ENCODE data around the gene UBN1. TPM values are rescaled to one million over a fixed set of nuclear protein-coding genes. Genes with fewer than 3 reads are reported as not detected.
"Not testable (repeated sequence)": the region's sequence is repeated elsewhere in the genome, so short reads cannot be mapped to it uniquely, and the experiment has no call there.

Gene UBN1
- polyA plus RNA-seq, 4 donors: 30.0 to 45.2 (median 34.5) TPM

- no peak for DNase-seq (ENCODE audit: low read depth in 4 of 4, low spot score in 2 of 4)
These were observed 36.2 kb downstream of the UBN1 start for GRCh38 chr16:4883501-4883900.

GRCh38 chr16:4884209-4884608 lies 36.9 kb downstream of the UBN1 start:
- DNase-seq (ENCODE audit: low read depth in 4 of 4, low spot score in 2 of 4): no peak

- DNase-seq (ENCODE audit: low read depth in 4 of 4, low spot score in 2 of 4): no peak
These were observed 37.9 kb downstream of the UBN1 start for GRCh38 chr16:4884972-4885874.

GRCh38 chr16:4886151-4886550 lies 38.9 kb downstream of the UBN1 start:
- no peak for DNase-seq (ENCODE audit: low read depth in 4 of 4, low spot score in 2 of 4)

- DNase-seq (ENCODE audit: low read depth in 4 of 4, low spot score in 2 of 4): no peak
These were observed 41.3 kb downstream of the UBN1 start for GRCh38 chr16:4888428-4889135.

- no peak for DNase-seq (ENCODE audit: low read depth in 4 of 4, low spot score in 2 of 4)
These were observed 42.7 kb downstream of the UBN1 start for GRCh38 chr16:4890026-4890425.

- no peak for DNase-seq (ENCODE audit: low read depth in 4 of 4, low spot score in 2 of 4)
These were observed 43.4 kb downstream of the UBN1 start for GRCh38 chr16:4890686-4891085.

GRCh38 chr16:4891097-4891885 lies 44.0 kb downstream of the UBN1 start:
- no peak for DNase-seq (ENCODE audit: low read depth in 4 of 4, low spot score in 2 of 4)

- DNase-seq (ENCODE audit: low read depth in 4 of 4, low spot score in 2 of 4): no peak
These were observed 44.6 kb downstream of the UBN1 start for GRCh38 chr16:4891886-4892216.

GRCh38 chr16:4892361-4893102 lies 45.3 kb downstream of the UBN1 start:
- no peak for DNase-seq (ENCODE audit: low read depth in 4 of 4, low spot score in 2 of 4)

- no peak for DNase-seq (ENCODE audit: low read depth in 4 of 4, low spot score in 2 of 4)
These were observed 46.0 kb downstream of the UBN1 start for GRCh38 chr16:4893103-4893862.

GRCh38 chr16:4894276-4895150 lies 47.2 kb downstream of the UBN1 start:
- DNase-seq (ENCODE audit: low read depth in 4 of 4, low spot score in 2 of 4): no peak

- DNase-seq (ENCODE audit: low read depth in 4 of 4, low spot score in 2 of 4): no peak
These were observed 48.1 kb downstream of the UBN1 start for GRCh38 chr16:4895366-4895765.

GRCh38 chr16:4896761-4897160 lies 49.5 kb downstream of the UBN1 start:
- DNase-seq (ENCODE audit: low read depth in 4 of 4, low spot score in 2 of 4): not testable (repeated sequence)

- DNase-seq (ENCODE audit: low read depth in 4 of 4, low spot score in 2 of 4): no peak
These were observed 50.0 kb downstream of the UBN1 start for GRCh38 chr16:4897328-4897727.

GRCh38 chr16:4898811-4899473 lies 51.7 kb downstream of the UBN1 start:
- DNase-seq (ENCODE audit: low read depth in 4 of 4, low spot score in 2 of 4): no peak

GRCh38 chr16:4899474-4899846 lies 52.2 kb downstream of the UBN1 start:
- DNase-seq (ENCODE audit: low read depth in 4 of 4, low spot score in 2 of 4): no peak

- DNase-seq (ENCODE audit: low read depth in 4 of 4, low spot score in 2 of 4): no peak
These were observed 52.8 kb downstream of the UBN1 start for GRCh38 chr16:4900036-4900435.
